Measurements from ENCODE around the gene TRAK1.

TRAK1 gene

GRCh38 chr3:42266085-42266484, 174.9 kb downstream of the TRAK1 start, which contains the start of gene CCK:
Gene CCK, minus strand, starts transcription at chr3:42266185. Its CDS starts 2,555 bp downstream, at chr3:42263630.
- no peak for TF ChIP-seq CTCF (IDR thresholded peaks at IDR 0.05; ENCODE audit: extremely low read depth, insufficient read depth, missing control alignments)
- in situ Hi-C loops (cut with MboI; ENCODE audit: low pct_unique_long_range_greater_than_20kb, low sequenced_read_pairs, unreplicated experiment) = no loop called here
- DNase-seq (ENCODE audit: low spot score) = no peak

GRCh38 chr3:42267878-42268277, 176.7 kb downstream of the TRAK1 start:
- DNase-seq (ENCODE audit: low spot score) = no peak
- no peak for TF ChIP-seq CTCF (IDR thresholded peaks at IDR 0.05; ENCODE audit: extremely low read depth, insufficient read depth, missing control alignments)
- in situ Hi-C loops (cut with MboI; ENCODE audit: low pct_unique_long_range_greater_than_20kb, low sequenced_read_pairs, unreplicated experiment) = no loop called here

- no peak for TF ChIP-seq CTCF (IDR thresholded peaks at IDR 0.05; ENCODE audit: extremely low read depth, insufficient read depth, missing control alignments)
- in situ Hi-C loops (cut with MboI; ENCODE audit: low pct_unique_long_range_greater_than_20kb, low sequenced_read_pairs, unreplicated experiment) = no loop called here
- no peak for DNase-seq (ENCODE audit: low spot score)
These were observed 178.5 kb downstream of the TRAK1 start for GRCh38 chr3:42269647-42270046.

GRCh38 chr3:42270561-42270960, 179.4 kb downstream of the TRAK1 start:
- no peak for DNase-seq (ENCODE audit: low spot score)
- TF ChIP-seq CTCF (IDR thresholded peaks at IDR 0.05; ENCODE audit: extremely low read depth, insufficient read depth, missing control alignments) = no peak
- in situ Hi-C loops (cut with MboI; ENCODE audit: low pct_unique_long_range_greater_than_20kb, low sequenced_read_pairs, unreplicated experiment) = no loop called here

GRCh38 chr3:42271786-42272185, 180.6 kb downstream of the TRAK1 start:
- in situ Hi-C loops (cut with MboI; ENCODE audit: low pct_unique_long_range_greater_than_20kb, low sequenced_read_pairs, unreplicated experiment) = no loop called here
- no peak for TF ChIP-seq CTCF (IDR thresholded peaks at IDR 0.05; ENCODE audit: extremely low read depth, insufficient read depth, missing control alignments)
- no peak for DNase-seq (ENCODE audit: low spot score)

GRCh38 chr3:42273361-42273760, 182.2 kb downstream of the TRAK1 start:
- no peak for TF ChIP-seq CTCF (IDR thresholded peaks at IDR 0.05; ENCODE audit: extremely low read depth, insufficient read depth, missing control alignments)
- in situ Hi-C loops (cut with MboI; ENCODE audit: low pct_unique_long_range_greater_than_20kb, low sequenced_read_pairs, unreplicated experiment) = no loop called here
- DNase-seq (ENCODE audit: low spot score) = no peak

GRCh38 chr3:42274266-42274665, 183.1 kb downstream of the TRAK1 start:
- DNase-seq (ENCODE audit: low spot score) = no peak
- in situ Hi-C loops (cut with MboI; ENCODE audit: low pct_unique_long_range_greater_than_20kb, low sequenced_read_pairs, unreplicated experiment) = no loop called here
- TF ChIP-seq CTCF (IDR thresholded peaks at IDR 0.05; ENCODE audit: extremely low read depth, insufficient read depth, missing control alignments) = no peak
